Right kidney (tissue), 1 donor: Measurements from ENCODE around the gene TMEM150B.

Experiments
- DNase-seq: peaks from one replicate; pipeline ENCODE4 v3.0.0-alpha.2; 2016

The TMEM150B gene

GRCh38 chr19:55276720-55277430 lies 48.3 kb downstream of the TMEM150B start:
- no peak for DNase-seq

- DNase-seq: no peak
These were observed 49.1 kb downstream of the TMEM150B start for GRCh38 chr19:55275851-55276719.

- no peak for DNase-seq
These were observed 51.0 kb downstream of the TMEM150B start for GRCh38 chr19:55273978-55274707.

- DNase-seq: no peak
These were observed 53.0 kb downstream of the TMEM150B start for GRCh38 chr19:55272142-55272541.

- DNase-seq: no peak
These were observed 54.8 kb downstream of the TMEM150B start for GRCh38 chr19:55270172-55270942.

GRCh38 chr19:55269299-55269698 lies 55.8 kb downstream of the TMEM150B start:
- no peak for DNase-seq

GRCh38 chr19:55266840-55267239 lies 58.3 kb downstream of the TMEM150B start:
- DNase-seq: no peak

GRCh38 chr19:55266404-55266803 lies 58.7 kb downstream of the TMEM150B start:
- DNase-seq: no peak

GRCh38 chr19:55265723-55266386 lies 59.3 kb downstream of the TMEM150B start:
- DNase-seq: no peak

GRCh38 chr19:55265173-55265572 lies 60.0 kb downstream of the TMEM150B start:
- no peak for DNase-seq

- no peak for DNase-seq
These were observed 60.6 kb downstream of the TMEM150B start for GRCh38 chr19:55264531-55264930.
